IPS DF 4.7 (cell line): ENCODE measurements around the gene UBA1.

ENCODE experiments used
- DNase-seq: peaks from one replicate; pipeline ENCODE4 v3.0.0-alpha.2; 2013; ENCODE audit warnings: low spot score; ENCODE audit errors: extremely low read depth

The UBA1 gene

DNA sequence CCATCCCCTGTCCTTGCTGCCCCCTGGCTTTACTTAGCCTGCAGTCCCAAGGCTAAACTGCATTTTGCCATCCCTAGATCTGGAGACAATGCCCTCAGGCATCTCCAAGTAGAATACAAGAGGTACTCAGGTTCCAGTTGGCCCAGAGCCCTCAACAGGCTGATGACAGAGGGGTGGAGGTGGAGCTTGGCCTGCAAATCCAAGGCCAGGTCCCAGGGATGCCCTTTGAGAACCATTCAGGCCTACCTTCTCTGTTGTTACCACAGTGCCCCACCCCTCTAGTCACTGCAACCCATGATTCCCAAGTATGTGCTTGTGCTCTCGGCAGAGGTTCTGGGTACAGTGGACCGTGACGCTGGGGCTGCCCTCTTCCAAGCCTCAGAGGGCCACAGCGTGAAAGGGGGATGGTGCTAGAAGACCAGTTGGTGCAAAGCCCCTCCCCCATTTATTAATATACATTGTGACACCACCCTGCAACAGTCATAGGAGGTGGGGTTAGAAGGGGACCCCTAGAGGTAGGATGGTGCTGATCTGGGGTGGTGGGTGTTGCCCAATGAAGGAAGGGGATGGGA lies 6.4 kb upstream of the UBA1 start:
- no peak for DNase-seq

GRCh38 chrX:47189906-47190305 lies 3.7 kb upstream of the UBA1 start:
- DNase-seq = no peak

GRCh38 chrX:47190445-47191269 lies 3.0 kb upstream of the UBA1 start:
- no peak for DNase-seq

DNA sequence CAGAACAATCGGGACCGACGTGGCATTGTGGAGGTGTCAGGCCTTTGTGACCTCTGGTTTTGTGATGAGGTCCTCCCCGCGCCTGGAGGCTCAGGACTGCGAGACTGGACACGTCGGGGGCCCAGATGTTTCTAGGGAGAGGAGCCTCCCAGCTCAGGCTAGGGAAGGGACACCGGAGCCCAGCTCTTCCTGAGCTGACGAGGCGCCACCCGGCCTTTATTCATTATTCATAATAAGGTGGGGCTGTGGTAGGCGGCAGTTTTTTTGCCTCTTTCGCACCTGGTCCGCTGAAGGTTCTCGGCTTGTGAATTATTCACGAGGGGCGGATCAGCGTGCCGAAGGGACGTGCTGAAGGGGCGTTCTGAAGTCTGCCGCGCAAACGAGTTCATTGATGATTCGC lies 2.3 kb upstream of the UBA1 start:
- DNase-seq = no peak

DNA sequence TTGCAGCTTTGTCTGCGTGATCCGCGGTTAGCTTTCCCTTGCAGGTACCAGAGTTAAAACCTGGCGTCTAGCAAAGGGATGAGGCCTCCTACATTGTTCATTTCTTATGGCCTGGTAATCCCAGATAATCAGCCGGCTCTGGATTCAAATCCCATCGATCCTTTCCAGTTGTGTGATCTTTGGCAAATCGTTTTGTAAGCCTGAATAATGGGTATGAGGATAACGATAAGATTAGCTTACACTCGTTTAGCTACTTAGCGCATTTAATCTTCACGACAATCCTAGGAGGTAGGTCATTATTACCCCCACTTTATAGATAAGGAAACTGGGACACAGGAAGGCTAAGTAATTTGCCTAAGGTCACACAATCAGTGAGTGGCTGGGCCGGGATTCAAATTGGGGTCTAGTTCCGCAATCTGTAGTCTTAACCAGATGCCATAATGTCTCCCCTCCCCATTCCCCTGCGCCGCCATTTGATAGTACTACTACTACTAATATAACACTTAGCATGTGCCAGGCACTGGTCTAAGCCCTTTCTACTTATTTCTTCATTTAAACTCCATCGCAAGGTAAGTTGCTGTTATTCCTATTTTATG lies 1.7 kb upstream of the UBA1 start:
- DNase-seq = no peak

DNA sequence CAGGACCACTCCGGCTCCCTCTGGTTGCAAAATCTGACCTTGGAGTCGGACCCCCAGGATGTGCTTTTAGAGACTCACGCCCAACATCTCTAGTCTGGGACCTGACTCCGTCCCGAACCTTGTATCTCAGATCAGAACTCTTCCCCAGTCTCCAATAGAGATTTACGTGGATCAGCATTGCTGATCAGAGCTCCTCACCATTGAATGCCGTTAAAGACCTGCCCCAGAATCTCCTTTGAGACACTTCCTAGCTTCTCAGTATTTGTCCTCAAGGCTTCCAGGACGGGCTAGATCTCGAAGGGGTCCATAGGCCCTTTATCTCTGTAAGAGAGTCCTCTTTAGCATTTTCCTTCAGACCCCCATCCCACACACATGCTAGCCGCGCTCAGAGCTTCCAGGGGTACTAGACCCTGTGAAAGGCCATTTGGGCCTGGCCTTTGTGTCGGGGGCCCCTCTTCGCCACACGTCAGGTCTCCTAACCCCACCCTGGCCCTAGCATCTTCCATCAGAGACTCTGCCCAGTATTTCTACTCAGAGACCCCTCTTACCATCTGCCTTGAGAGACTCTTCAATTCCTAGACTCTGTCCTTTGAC lies 662 bp downstream of the UBA1 start:
- no peak for DNase-seq

DNA sequence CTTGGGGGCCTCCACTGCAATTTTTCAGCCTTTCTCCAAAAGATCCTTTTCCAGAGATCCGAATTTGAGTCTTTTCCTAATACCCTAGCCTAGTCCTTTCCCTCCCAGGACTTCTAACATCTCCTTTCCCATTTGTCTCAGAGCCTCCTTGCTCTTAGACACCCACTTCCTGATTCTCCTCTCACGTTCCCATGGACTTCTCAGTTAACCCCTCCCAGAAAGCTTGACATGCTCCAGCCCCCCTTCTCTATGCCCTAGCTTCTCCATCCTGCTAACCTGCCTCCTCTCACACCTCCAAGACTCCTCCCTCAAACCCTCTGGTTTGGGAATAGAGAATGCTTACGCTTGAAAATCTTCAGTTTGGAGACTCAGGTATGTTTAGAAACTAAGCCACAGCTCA lies 2.5 kb downstream of the UBA1 start:
- no peak for DNase-seq

- DNase-seq = no peak
Observed at GRCh38 chrX:47197526-47197925, 3.9 kb downstream of the UBA1 start.

DNA sequence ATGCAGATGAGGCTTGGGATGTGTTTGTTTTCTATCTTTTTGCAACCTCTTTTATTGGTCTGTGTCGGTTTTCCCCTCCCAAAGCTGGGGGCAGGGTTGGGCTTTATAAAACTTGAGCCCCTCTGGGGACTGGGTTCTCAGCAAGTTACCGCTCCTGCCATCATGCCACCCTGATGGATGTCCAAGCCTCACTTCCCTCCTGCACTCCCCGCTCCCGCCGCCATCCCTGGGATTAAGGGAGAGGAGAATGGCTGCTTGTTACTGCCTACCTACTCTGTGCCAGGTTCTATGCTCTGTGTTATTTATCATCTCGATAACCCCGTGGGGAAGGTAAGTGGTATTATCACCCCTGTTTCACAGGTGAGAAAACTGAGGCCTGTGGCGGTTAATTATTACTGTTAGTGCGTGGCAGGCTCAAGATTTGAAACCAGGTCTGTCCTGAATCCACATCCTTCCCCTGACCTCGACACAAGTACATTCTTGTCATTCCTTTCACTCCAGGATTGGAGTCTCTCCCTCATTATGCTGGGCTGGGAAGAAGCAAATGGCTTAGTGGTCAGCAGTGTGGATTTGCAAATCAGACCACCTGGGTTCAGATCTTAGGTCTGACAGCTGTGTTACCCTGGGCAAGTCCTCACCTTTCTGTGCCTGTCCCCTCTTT lies 4.5 kb downstream of the UBA1 start:
- DNase-seq = no peak

GRCh38 chrX:47198687-47199080 lies 5.1 kb downstream of the UBA1 start:
- DNase-seq = no peak

DNA sequence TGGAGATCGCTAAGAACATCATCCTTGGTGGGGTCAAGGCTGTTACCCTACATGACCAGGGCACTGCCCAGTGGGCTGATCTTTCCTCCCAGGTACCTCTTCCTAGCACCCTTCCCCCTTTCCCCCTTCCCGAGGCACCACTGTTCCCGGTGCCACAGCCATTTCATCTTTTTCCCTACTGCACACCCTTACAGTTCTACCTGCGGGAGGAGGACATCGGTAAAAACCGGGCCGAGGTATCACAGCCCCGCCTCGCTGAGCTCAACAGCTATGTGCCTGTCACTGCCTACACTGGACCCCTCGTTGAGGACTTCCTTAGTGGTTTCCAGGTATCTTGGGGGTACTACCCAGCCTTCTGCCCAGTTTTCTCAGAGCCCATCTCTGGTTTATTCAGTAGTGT lies 5.7 kb downstream of the UBA1 start:
- DNase-seq = no peak

DNA sequence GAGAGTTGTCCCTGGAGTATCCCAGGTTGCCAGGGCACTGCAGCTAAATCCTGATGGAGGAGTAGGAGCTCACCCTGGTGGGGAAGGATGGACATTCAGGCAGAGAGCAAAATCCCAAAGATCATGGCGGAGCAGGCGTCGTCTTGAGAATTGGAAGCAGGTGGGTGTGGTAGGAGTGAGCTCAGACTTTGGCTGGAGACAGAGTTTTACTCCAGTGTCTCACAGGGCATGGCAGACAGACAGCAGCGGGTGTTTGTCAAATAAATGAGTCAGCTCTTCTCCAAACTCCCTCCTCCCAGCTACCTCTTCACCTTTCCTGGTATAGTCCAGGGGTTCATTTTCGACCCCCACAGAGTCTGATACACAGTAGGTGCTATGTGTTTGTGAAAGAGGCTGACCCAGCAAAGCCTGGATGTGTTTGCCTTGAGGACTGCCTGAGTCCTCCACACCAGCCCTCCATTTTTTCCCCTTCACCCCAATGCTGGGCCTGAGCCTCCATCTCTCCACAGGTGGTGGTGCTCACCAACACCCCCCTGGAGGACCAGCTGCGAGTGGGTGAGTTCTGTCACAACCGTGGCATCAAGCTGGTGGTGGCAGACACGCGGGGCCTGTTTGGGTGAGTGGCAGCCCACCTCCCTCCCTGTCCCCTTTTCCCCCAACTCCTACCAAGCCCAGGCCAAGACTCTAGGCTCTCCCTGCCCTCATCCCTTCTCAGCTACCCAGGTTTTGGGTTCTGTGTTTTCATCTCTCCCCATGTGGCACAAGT lies 6.9 kb downstream of the UBA1 start:
- DNase-seq = no peak

- no peak for DNase-seq
Observed at GRCh38 chrX:47201345-47201944, 7.8 kb downstream of the UBA1 start.

- no peak for DNase-seq
Observed at GRCh38 chrX:47202316-47202715, 8.7 kb downstream of the UBA1 start.

DNA sequence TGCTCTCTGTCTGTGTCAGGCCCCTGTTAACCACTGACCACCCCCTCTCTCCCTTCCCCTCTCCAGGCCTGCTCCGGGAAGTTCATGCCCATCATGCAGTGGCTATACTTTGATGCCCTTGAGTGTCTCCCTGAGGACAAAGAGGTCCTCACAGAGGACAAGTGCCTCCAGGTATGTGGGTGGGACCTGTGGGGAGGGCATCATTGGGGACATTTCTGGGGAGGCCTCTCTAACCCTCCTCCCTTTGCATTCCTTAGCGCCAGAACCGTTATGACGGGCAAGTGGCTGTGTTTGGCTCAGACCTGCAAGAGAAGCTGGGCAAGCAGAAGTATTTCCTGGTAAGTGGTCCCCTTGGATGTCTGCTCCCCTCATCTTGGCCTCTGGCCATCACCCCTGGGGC lies 9.2 kb downstream of the UBA1 start:
- DNase-seq = no peak

DNA sequence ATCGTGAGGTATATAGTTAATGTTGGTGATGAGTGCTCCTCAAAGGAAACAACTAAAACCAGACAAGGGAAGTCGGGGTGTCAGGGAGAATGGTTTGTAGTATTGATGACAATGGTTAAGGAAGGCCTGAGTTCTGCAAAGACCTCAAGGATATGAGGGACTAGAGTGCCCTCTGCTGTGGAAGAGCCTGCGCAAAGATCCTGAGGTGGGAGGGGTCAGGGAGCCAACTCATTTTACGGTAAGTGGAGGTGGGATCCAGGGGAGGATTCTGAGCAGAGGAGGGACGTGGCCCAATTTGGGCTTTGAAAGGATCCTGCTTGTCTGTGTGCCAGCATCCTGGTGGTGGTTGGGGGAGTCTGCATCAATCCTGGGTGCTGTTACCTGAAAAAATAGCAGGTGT lies 11.3 kb downstream of the UBA1 start:
- no peak for DNase-seq

DNA sequence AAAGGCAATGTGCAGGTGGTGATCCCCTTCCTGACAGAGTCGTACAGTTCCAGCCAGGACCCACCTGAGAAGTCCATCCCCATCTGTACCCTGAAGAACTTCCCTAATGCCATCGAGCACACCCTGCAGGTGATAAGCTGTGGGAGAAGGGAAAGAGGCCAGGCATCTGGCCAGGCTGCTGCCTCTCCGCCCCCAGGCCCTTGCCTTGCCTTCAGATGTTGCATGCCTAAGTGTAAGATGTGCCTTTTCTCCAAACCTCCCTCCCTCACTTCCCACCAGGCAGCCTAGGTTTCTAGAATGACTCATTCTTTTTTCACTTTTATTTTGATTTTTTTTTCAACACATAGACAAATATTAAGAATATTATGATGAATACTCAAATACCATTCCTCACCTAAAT lies 12.7 kb downstream of the UBA1 start:
- no peak for DNase-seq

GRCh38 chrX:47208108-47208507 lies 14.5 kb downstream of the UBA1 start:
- DNase-seq = no peak

DNA sequence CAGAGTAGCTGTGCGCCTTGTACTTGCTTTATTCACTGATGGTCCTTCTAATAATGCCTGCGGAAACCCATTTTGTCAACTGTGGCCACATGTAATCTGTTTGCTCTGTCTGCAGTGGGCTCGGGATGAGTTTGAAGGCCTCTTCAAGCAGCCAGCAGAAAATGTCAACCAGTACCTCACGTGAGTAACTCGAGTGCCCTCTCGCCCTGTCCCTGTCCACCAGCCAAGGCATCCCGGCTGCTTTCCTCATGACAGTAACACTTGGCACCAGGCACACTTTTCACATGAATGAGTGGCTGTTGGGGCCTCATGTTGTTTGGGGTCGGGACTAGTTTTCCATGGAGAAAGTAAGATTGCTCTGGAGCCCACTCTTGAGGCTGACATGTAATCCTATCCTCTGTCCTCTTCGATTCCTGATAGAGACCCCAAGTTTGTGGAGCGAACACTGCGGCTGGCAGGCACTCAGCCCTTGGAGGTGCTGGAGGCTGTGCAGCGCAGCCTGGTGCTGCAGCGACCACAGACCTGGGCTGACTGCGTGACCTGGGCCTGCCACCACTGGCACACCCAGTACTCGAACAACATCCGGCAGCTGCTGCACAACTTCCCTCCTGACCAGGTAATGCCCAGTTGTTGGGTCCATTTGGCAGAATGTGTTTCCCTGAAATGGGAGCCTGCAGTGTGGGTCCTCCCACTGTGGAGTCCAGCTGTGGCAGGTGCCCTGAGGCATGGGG lies 16.0 kb downstream of the UBA1 start:
- no peak for DNase-seq
